GM12878 (cell line): ENCODE results near the gene RPS8. TPM values are rescaled to one million over a fixed set of nuclear protein-coding genes. Genes with fewer than 3 reads are reported as not detected.

Experiments used
- ATAC-seq: fragments of 200-7000 bp; cut with Tn5 transposase; 3 replicates; pipeline ENCODE4 v1.9.1; 2020; ENCODE audit warnings: mild to moderate bottlenecking, moderate library complexity
- BruUV-seq: library from RNA; stranded (reverse); fragments of 400-500 nt; replicated peaks from 2 replicates; lab custom pipeline; 2021; lab: Mats Ljungman, UMichigan
- CTCF ChIA-PET: fragments of 300-600 bp; sonication (Branson Sonifier 250); formaldehyde crosslinking; extraction: SDS; loops from one replicate; lab custom pipeline; 2021; ENCODE audit warnings: inconsistent platforms; lab: Yijun Ruan, JAX
- POLR2A ChIA-PET: fragments of 350-600 bp; formaldehyde crosslinking; extraction: SDS; loops from one replicate; lab custom pipeline; 2021; ENCODE audit warnings: inconsistent platforms; lab: Charles Lee
- RAD21 ChIA-PET: fragments of 300-600 bp; sonication (Branson Sonifier 250); formaldehyde crosslinking; loops from one replicate; lab custom pipeline; 2023; ENCODE audit warnings: antibody characterized with exemption; ENCODE audit not compliant: unreplicated experiment; lab: Charles Lee
- SMC1A ChIA-PET: fragments of 300-600 bp; sonication (Branson Sonifier 250); formaldehyde crosslinking; loops from one replicate; lab custom pipeline; 2023; ENCODE audit not compliant: unreplicated experiment, uncharacterized antibody; lab: Charles Lee
- DNase-seq: peaks from one replicate; pipeline ENCODE4 v3.0.0-alpha.2; 2011; ENCODE audit warnings: low read depth, low spot score
- FAIRE-seq: peaks from 3 replicates; lab custom pipeline; 2011; peaks lifted over from hg19 to GRCh38; lab: Jason Lieb, UNC
- H2AFZ ChIP-seq: 2 replicates; pipeline ENCODE4 v1.6.0; 2011; ENCODE audit warnings: low read depth, low read length, control low read depth; ENCODE audit not compliant: control insufficient read depth
- H3K27ac ChIP-seq: 2 replicates; pipeline ENCODE4 v1.5.1; 2011; ENCODE audit warnings: control low read depth; ENCODE audit not compliant: control insufficient read depth, insufficient read depth
- H3K27me3 ChIP-seq, 2 experiments: replicated peaks in 1 of 2; 2 replicates each; pipeline versions ENCODE4 v1.6.0 to v1.6.1; 2011; ENCODE audit warnings: low read length in 1 of 2; ENCODE audit not compliant: control insufficient read depth in 2 of 2, insufficient read depth in 2 of 2
- H3K36me3 ChIP-seq, 2 experiments: 2 replicates each; pipeline ENCODE4 v1.5.1; 2011; ENCODE audit warnings: low read length in 1 of 2; ENCODE audit not compliant: control insufficient read depth in 2 of 2, insufficient read depth in 2 of 2
- H3K4me1 ChIP-seq: 2 replicates; pipeline ENCODE4 v1.6.1; 2011; ENCODE audit warnings: mild to moderate bottlenecking, low read length, moderate library complexity, mixed read lengths; ENCODE audit not compliant: control insufficient read depth, insufficient read depth
- H3K4me2 ChIP-seq: 2 replicates; pipeline ENCODE4 v1.6.0; 2011; ENCODE audit warnings: control low read depth; ENCODE audit not compliant: control insufficient read depth, insufficient read depth
- H3K4me3 ChIP-seq: fragments of 200-600 bp; sonication (generic); 2 replicates; pipeline ENCODE4 v1.5.1; 2016
- H3K79me2 ChIP-seq: 2 replicates; pipeline ENCODE4 v1.6.0; 2011; ENCODE audit warnings: low read length; ENCODE audit not compliant: control insufficient read depth, insufficient read depth
- H3K9ac ChIP-seq: 2 replicates; pipeline ENCODE4 v1.8.0; 2011; ENCODE audit warnings: low read length, control low read depth, mixed read lengths; ENCODE audit not compliant: control insufficient read depth, insufficient read depth
- H3K9me3 ChIP-seq: replicated peaks from 3 replicates; pipeline ENCODE4 v1.5.1; 2011; ENCODE audit warnings: mild to moderate bottlenecking, low read length; ENCODE audit not compliant: control insufficient read depth, insufficient read depth
- H4K20me1 ChIP-seq: 2 replicates; pipeline ENCODE4 v1.6.0; 2011; ENCODE audit not compliant: control insufficient read depth, insufficient read depth
- ATF7 ChIP-seq: fragments of 450-650 bp; IDR thresholded peaks from 2 replicates; pipeline ENCODE4 v1.6.1; 2016; ENCODE audit warnings: low read depth, mild to moderate bottlenecking
- BHLHE40 ChIP-seq, 2 experiments: fragments of 450-650 bp in 1 of 2; IDR thresholded peaks; 2 replicates each; pipeline ENCODE4 v1.6.1; 2011 to 2017; ENCODE audit warnings: low read depth in 2 of 2, borderline replicate concordance in 1 of 2, improper control_type of control experiment in 1 of 2, low read length in 1 of 2, mild to moderate bottlenecking in 1 of 2
- IRF4 ChIP-seq: IDR thresholded peaks from 2 replicates; pipeline ENCODE4 v1.6.1; 2011; ENCODE audit warnings: low read depth, low read length
- JUNB ChIP-seq: IDR thresholded peaks from 2 replicates; pipeline ENCODE4 v1.6.1; 2016; ENCODE audit warnings: antibody characterized with exemption, mild to moderate bottlenecking
- MTA2 ChIP-seq: fragments of 450-650 bp; IDR thresholded peaks from 2 replicates; pipeline ENCODE4 v1.6.1; 2016; ENCODE audit warnings: low read depth, mild to moderate bottlenecking, moderate library complexity
- NFYA ChIP-seq: IDR thresholded peaks from 2 replicates; pipeline ENCODE4 v1.6.1; 2011; ENCODE audit warnings: low read depth, mild to moderate bottlenecking, low read length, improper control_type of control experiment, borderline replicate concordance
- RELB ChIP-seq: fragments of 450-650 bp; IDR thresholded peaks from 2 replicates; pipeline ENCODE4 v1.6.1; 2017; ENCODE audit warnings: low read depth, mild to moderate bottlenecking, moderate library complexity
- RUNX3 ChIP-seq: IDR thresholded peaks from 2 replicates; pipeline ENCODE4 v1.6.1; 2012; ENCODE audit warnings: low read length, inconsistent platforms
- SPI1 ChIP-seq: IDR thresholded peaks from 2 replicates; pipeline ENCODE4 v1.6.1; 2011; ENCODE audit warnings: low read depth, mild to moderate bottlenecking, low read length, moderate library complexity, borderline replicate concordance; ENCODE audit not compliant: insufficient read depth
- SREBF1 ChIP-seq: IDR thresholded peaks from 2 replicates; pipeline ENCODE4 v1.6.1; 2012; ENCODE audit warnings: mild to moderate bottlenecking, low read length
- ZNF622 ChIP-seq: fragments of 450-650 bp; IDR thresholded peaks from 2 replicates; pipeline ENCODE4 v1.6.1; 2017; ENCODE audit warnings: mild to moderate bottlenecking, inconsistent platforms
- ZSCAN29 ChIP-seq: fragments of 450-650 bp; IDR thresholded peaks from 2 replicates; pipeline ENCODE4 v1.6.1; 2017; ENCODE audit warnings: mild to moderate bottlenecking, moderate library complexity
- WGBS: methylation state at CpG from one replicate; pipeline ENCODE4 v1.1.6; 2016; ENCODE audit warnings: low lambda C conversion rate; ENCODE audit not compliant: insufficient replicate concordance, insufficient coverage; ENCODE audit errors: missing lambda C conversion rate; 5-methylcytosine and 5-hydroxymethylcytosine counted together
- in situ Hi-C: fragments of 300-500 bp; cut with MboI; formaldehyde crosslinking; loops from 9 replicates; pipeline ENCODE4 v1.14.3; 2018; ENCODE audit warnings: mixed read lengths
- intact Hi-C: fragments of 100-400 bp; cut with micrococcal nuclease; formaldehyde crosslinking; loops from one replicate; pipeline ENCODE4 v1.14.2; 2022; ENCODE audit not compliant: unreplicated experiment
- polyA plus RNA-seq, 11 experiments: library from polyadenylated mRNA; depleted of rRNA in 4 of 11; unstranded in 6 of 11; stranded (reverse) in 5 of 11; fragments of >200 nt; fragmentation: Nextera tagmentation in 4 of 11; fragmentation: Illumina TruSeq in 1 of 11; extraction: Ambion mirVana in 4 of 11; extraction: Trizol in 1 of 11; gene quantifications; 1 replicate in 1 of 11; 2 replicates in 10 of 11; pipeline versions ENCODE4 v1.2.1 to v1.2.3, GENCODE V29; 2011 to 2016; ENCODE audit warnings: inconsistent platforms in 2 of 11, missing spikeins in 2 of 11, low read depth in 1 of 11
- total RNA-seq, 4 experiments: library from RNA; depleted of rRNA in 3 of 4; stranded (reverse); fragments of >200 nt in 3 of 4; fragmentation: Illumina TruSeq in 1 of 4; extraction: Trizol in 1 of 4; gene quantifications; 2 replicates each; pipeline versions ENCODE4 v1.2.1 to v1.2.3, GENCODE V29; 2013 to 2021
- TF ChIP-seq, protein P1 (sequence below): IDR thresholded peaks from 2 replicates; pipeline ENCODE4 v1.6.1; 2012; ENCODE audit warnings: low read depth, low read length, improper control_type of control experiment
- TF ChIP-seq, protein P2 (sequence below): IDR thresholded peaks from 2 replicates; pipeline ENCODE4 v1.6.1; 2011; ENCODE audit warnings: low read depth, mild to moderate bottlenecking, low read length, moderate library complexity, borderline replicate concordance; ENCODE audit errors: extremely low read depth
- TF ChIP-seq, protein P3 (sequence below): fragments of 450-650 bp; IDR thresholded peaks from 2 replicates; pipeline ENCODE4 v1.6.1; 2017; ENCODE audit warnings: mild to moderate bottlenecking, moderate library complexity
- TF ChIP-seq, protein P4 (sequence below): IDR thresholded peaks from 2 replicates; pipeline ENCODE4 v1.6.1; 2012; ENCODE audit warnings: low read depth, low read length, improper control_type of control experiment

The RPS8 gene
- total and polyA plus RNA-seq, 10 of the 15 experiments (the other 5 are each of a cell fraction or from before 2014, with no cell fraction given): 1,296 to 3,461 (median 2,877) TPM

- TF ChIP-seq, protein P1, sequence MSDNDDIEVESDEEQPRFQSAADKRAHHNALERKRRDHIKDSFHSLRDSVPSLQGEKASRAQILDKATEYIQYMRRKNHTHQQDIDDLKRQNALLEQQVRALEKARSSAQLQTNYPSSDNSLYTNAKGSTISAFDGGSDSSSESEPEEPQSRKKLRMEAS: no peak
- TF ChIP-seq ZSCAN29 (no peak), JUNB (no peak), MTA2 (no peak), NFYA (no peak), IRF4 (no peak)
- TF ChIP-seq, protein P2, sequence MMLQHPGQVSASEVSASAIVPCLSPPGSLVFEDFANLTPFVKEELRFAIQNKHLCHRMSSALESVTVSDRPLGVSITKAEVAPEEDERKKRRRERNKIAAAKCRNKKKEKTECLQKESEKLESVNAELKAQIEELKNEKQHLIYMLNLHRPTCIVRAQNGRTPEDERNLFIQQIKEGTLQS: no peak
Measured at GRCh38 chr1:44747878-44748277, 27.5 kb upstream of the RPS8 start (continued).

DNA sequence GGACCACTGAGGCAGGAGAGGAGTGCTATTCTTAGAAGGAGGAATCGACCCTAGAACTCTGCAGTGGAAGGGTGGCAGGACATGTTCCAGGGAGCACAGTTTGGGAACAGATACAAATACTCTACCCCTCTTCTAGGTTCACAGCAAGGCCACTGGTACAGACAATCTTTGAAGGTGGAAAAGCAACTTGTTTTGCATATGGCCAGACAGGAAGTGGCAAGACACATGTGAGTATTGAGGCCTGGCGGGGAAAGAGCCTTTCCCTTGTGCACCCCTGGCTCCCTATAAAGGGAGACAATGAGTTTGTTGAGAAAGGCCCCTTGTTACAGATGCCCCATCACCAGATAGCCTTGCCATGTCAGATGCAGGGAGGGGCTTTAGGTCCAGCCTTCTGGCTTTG lies 17.9 kb upstream of the RPS8 start:
- 0% methylated on average over 2 of the region's 2 CpGs for WGBS
- H3K27ac ChIP-seq: peak overlapping the region; percentile 65
- TF ChIP-seq RELB (no peak), BHLHE40 (IDR thresholded peaks at IDR 0.05; ENCODE audit: borderline replicate concordance in 1 of 2, low read depth in 2 of 2, low read length in 1 of 2) (peak; percentile 12 to 25; a peak in 1 of 4 replicates), SPI1 (peak; percentile 42), ATF7 (no peak), ZNF622 (no peak), SREBF1 (no peak), RUNX3 (peak; percentile 55)
- TF ChIP-seq, protein P3, sequence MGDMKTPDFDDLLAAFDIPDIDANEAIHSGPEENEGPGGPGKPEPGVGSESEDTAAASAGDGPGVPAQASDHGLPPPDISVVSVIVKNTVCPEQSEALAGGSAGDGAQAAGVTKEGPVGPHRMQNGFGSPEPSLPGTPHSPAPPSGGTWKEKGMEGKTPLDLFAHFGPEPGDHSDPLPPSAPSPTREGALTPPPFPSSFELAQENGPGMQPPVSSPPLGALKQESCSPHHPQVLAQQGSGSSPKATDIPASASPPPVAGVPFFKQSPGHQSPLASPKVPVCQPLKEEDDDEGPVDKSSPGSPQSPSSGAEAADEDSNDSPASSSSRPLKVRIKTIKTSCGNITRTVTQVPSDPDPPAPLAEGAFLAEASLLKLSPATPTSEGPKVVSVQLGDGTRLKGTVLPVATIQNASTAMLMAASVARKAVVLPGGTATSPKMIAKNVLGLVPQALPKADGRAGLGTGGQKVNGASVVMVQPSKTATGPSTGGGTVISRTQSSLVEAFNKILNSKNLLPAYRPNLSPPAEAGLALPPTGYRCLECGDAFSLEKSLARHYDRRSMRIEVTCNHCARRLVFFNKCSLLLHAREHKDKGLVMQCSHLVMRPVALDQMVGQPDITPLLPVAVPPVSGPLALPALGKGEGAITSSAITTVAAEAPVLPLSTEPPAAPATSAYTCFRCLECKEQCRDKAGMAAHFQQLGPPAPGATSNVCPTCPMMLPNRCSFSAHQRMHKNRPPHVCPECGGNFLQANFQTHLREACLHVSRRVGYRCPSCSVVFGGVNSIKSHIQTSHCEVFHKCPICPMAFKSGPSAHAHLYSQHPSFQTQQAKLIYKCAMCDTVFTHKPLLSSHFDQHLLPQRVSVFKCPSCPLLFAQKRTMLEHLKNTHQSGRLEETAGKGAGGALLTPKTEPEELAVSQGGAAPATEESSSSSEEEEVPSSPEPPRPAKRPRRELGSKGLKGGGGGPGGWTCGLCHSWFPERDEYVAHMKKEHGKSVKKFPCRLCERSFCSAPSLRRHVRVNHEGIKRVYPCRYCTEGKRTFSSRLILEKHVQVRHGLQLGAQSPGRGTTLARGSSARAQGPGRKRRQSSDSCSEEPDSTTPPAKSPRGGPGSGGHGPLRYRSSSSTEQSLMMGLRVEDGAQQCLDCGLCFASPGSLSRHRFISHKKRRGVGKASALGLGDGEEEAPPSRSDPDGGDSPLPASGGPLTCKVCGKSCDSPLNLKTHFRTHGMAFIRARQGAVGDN: peak; percentile 87
- TF ChIP-seq, protein P1: 0 out of 2 replicates have a peak, but pooled peaks have one; percentile 42
- TF ChIP-seq, protein P4, sequence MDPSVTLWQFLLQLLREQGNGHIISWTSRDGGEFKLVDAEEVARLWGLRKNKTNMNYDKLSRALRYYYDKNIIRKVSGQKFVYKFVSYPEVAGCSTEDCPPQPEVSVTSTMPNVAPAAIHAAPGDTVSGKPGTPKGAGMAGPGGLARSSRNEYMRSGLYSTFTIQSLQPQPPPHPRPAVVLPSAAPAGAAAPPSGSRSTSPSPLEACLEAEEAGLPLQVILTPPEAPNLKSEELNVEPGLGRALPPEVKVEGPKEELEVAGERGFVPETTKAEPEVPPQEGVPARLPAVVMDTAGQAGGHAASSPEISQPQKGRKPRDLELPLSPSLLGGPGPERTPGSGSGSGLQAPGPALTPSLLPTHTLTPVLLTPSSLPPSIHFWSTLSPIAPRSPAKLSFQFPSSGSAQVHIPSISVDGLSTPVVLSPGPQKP: 0 out of 2 replicates have a peak, but pooled peaks have one; percentile 31

More for the DNA sequence above, 17.9 kb upstream of the RPS8 start:
- Histone ChIP-seq H3K27me3 (no peaks in the 10 kb centered on the region), H3K4me2 (peak overlapping the region; percentile 36; the same call in 1 of the 2 replicates), H3K9me3 (no peaks in the 10 kb centered on the region), H3K36me3 (peaks cover 50 to 61% of the 10 kb centered on the region in 2 experiments), H3K9ac (0 out of 2 replicates have a peak overlapping the region, but pooled peaks have one; percentile 33), H4K20me1 (no peaks in the 10 kb centered on the region), H3K4me3 (no peak overlapping the region), H2AFZ (peak overlapping the region; percentile 40), H3K79me2 (no peaks in the 10 kb centered on the region), H3K4me1 (peaks cover 14% of the 10 kb centered on the region)
- no TSS peak for BruUV-seq
- no peak for DNase-seq
- in situ Hi-C loops (no loop called here), intact Hi-C loops (no loop called here)
- ATAC-seq: peak; percentile 81
- CTCF ChIA-PET: no interaction called here
- SMC1A ChIA-PET: no interaction called here
- FAIRE-seq: no peak
- POLR2A ChIA-PET: no interaction called here
- RAD21 ChIA-PET: no interaction called here
